ENCODE results near the gene SKAP1.

- TF ChIP-seq, protein P1, sequence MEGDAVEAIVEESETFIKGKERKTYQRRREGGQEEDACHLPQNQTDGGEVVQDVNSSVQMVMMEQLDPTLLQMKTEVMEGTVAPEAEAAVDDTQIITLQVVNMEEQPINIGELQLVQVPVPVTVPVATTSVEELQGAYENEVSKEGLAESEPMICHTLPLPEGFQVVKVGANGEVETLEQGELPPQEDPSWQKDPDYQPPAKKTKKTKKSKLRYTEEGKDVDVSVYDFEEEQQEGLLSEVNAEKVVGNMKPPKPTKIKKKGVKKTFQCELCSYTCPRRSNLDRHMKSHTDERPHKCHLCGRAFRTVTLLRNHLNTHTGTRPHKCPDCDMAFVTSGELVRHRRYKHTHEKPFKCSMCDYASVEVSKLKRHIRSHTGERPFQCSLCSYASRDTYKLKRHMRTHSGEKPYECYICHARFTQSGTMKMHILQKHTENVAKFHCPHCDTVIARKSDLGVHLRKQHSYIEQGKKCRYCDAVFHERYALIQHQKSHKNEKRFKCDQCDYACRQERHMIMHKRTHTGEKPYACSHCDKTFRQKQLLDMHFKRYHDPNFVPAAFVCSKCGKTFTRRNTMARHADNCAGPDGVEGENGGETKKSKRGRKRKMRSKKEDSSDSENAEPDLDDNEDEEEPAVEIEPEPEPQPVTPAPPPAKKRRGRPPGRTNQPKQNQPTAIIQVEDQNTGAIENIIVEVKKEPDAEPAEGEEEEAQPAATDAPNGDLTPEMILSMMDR (IDR thresholded peaks at IDR 0.05 in 8 of 11, conservative IDR thresholded peaks at IDR 0.05 in 3 of 11) = no peak
- no peak for TF ChIP-seq POLR2AphosphoS5 (IDR thresholded peaks at IDR 0.05)
Measured at GRCh38 chr17:48443712-48444111, 13.7 kb upstream of the SKAP1 start.
